Left forelimb (tissue), 1 donor: Measurements from ENCODE around the gene FABP6.
"Not testable (repeated sequence)": the region's sequence is repeated elsewhere in the genome, so short reads cannot be mapped to it uniquely, and the experiment has no call there.

Experiments used
- DNase-seq: peaks from one replicate; pipeline ENCODE4 v3.0.0-alpha.2; 2018; ENCODE audit warnings: low spot score

FABP6 gene

GRCh38 chr5:160221082-160221481, 8.2 kb upstream of the FABP6 start:
- DNase-seq, result no peak

GRCh38 chr5:160227012-160227411, 2.3 kb upstream of the FABP6 start:
- no peak for DNase-seq

GRCh38 chr5:160230686-160231527, 1.6 kb downstream of the FABP6 start:
- DNase-seq, result no peak

GRCh38 chr5:160231783-160232342, 2.6 kb downstream of the FABP6 start:
- DNase-seq, result no peak

GRCh38 chr5:160233215-160233614, 3.9 kb downstream of the FABP6 start:
- DNase-seq, result no peak

GRCh38 chr5:160235731-160236130, 6.4 kb downstream of the FABP6 start:
- no peak for DNase-seq

- no peak for DNase-seq
Observed at GRCh38 chr5:160237571-160238093, 8.3 kb downstream of the FABP6 start.

- no peak for DNase-seq
Observed at GRCh38 chr5:160240350-160240749, 11.0 kb downstream of the FABP6 start.

- DNase-seq, result no peak
Observed at GRCh38 chr5:160242145-160242544, 12.8 kb downstream of the FABP6 start.

GRCh38 chr5:160245506-160246086, 16.3 kb downstream of the FABP6 start:
- DNase-seq, result no peak

- DNase-seq, result not testable (repeated sequence)
Observed at GRCh38 chr5:160249570-160249969, 20.3 kb downstream of the FABP6 start.

GRCh38 chr5:160250226-160250625, 20.9 kb downstream of the FABP6 start:
- DNase-seq, result no peak

GRCh38 chr5:160250826-160251225, 21.5 kb downstream of the FABP6 start:
- DNase-seq, result no peak

GRCh38 chr5:160251406-160252155, 22.3 kb downstream of the FABP6 start:
- no peak for DNase-seq

- no peak for DNase-seq
Observed at GRCh38 chr5:160252916-160253315, 23.6 kb downstream of the FABP6 start.

GRCh38 chr5:160253441-160253840, 24.1 kb downstream of the FABP6 start:
- no peak for DNase-seq

- no peak for DNase-seq
Observed at GRCh38 chr5:160254706-160255105, 25.4 kb downstream of the FABP6 start.

- DNase-seq, result no peak
Observed at GRCh38 chr5:160259341-160259740, 30.0 kb downstream of the FABP6 start.

GRCh38 chr5:160260006-160260775, 30.9 kb downstream of the FABP6 start:
- DNase-seq, result no peak

- no peak for DNase-seq
Observed at GRCh38 chr5:160260881-160261815, 31.8 kb downstream of the FABP6 start.
